Measurements from ENCODE around the gene MSX1. TPM values are rescaled to one million over a fixed set of nuclear protein-coding genes. Genes with fewer than 3 reads are reported as not detected.

Gene MSX1
- total RNA-seq, 1 experiment from 2014 or later, result 210 TPM

DNA sequence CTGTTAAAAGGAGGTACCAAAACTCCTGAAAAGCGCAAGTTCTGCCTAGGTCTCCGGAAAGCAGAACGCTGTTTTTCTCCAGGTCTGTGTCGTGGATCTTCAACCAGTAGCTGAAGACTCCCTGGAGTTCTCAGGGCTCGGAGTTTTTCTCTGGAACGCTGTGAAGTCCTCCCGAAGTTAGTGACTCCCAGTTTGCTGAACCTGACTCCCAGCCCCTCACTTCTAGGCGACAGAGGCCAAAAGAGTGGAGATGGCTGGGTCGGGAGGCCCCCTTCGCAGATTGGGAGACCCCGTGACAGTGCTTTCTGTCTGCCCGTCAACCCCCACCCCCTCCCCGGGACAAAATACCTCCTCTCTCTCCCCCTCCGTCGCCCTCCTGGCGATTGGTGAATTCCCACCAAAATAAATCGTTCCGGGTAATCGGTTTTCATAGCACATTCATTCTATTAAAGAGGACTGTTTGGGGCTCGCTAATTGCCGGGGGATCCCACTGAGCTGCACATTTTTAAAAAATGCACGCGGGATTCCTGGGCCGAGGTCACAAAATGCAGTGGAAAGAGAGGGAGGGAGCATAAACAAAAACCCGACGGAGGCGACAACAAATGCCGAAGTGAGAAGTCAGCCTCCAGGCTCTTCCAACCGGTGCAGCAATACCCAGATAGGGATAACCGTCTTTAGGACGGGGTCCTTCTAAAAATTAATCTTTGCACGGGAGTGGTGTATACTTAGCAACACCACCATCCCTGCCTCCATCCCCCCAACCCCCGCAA lies 4.0 kb upstream of the MSX1 start:
- in situ Hi-C loops (cut with HindIII; ENCODE audit: low sequenced_read_pairs), result no loop called here

DNA sequence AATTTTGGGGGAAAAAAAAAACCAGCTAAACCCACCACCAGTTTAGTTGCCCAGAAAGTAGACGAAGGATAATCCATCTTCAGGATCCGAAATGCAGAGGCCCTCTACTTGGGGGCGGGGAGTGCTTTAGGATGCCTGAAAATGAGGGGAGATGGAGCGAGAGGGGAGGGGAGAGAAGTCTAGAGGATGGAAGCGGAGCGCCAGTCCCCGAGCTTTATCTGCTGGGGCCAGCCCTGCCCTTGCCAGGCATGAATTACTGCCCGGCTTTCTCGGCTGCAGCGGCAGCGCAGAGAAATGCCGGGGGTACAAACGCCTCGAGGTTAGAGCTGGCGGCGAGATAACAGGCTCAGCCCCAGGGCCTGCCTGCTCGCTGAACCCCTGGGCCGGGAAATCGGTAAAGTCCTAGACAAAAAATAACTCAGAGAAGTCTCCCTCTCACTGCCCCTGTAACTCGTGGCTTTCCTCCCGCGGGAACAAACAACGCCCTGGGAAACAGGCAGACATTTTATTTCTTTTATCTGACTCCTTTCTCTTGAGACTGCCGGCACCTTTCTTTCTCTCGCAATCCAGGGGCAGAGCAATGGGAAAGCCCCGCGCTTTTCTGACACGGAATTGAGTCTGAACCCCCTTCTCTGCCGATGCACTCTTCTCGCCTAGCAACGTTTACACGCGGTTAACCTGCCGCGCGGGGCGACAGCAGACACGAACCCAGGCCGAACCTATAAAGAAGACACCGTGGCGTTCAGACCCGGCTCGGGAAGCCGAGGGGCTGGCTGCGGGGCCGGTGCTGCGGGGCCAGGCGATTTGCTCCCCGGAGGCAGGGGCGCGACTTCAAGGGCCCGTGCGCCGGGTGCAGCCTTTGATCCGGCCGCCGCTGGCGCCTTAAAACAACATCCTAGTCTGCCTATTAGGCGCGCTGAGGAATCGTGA lies 3.1 kb upstream of the MSX1 start:
- in situ Hi-C loops (cut with HindIII; ENCODE audit: low sequenced_read_pairs), result no loop called here
- DNase-seq (ENCODE audit: low spot score), result no peak

More for the DNA sequence above, 4.0 kb upstream of the MSX1 start:
- no peak for DNase-seq (ENCODE audit: low spot score)

DNA sequence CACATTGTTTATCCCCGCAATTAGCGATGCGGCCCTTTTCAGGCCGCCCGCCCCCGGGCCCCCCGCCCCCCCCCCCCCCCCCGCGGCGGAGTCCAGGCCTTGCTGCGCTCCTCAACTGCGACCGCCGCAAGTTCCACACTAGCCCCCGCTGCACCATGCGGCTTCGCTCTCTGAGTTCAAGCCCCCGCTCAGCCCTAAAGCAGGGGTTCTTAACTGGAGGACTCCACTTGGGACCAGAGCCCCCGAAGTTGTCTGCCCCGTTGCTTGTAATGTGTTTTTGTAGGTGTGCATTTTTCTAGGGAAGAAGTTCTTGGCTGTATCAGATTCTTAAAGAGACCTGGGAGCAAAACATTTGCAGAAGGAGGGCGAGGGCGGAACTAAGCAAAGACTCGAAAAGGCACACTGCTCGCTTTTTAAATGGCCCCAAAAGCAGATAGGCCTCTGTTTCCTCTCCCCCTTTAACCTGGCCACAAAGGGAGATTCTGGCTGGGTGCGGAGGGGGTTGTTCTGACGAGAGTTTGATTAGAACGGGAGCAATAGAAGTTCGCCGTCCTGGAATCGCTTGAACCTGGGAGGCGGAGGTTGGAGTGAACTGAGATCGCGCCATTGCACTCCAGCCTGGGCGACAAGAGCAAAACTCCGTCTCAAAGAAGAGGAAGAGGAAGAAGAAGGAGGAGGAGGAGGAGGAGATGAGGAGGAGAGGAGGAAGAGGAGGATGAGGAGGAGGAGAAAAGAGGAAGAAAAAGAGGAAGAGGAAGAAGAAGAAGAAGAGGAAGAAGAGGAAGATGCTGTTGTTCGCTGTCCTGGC lies 2.3 kb upstream of the MSX1 start:
- DNase-seq (ENCODE audit: low spot score), result no peak
- in situ Hi-C loops (cut with HindIII; ENCODE audit: low sequenced_read_pairs), result no loop called here

DNA sequence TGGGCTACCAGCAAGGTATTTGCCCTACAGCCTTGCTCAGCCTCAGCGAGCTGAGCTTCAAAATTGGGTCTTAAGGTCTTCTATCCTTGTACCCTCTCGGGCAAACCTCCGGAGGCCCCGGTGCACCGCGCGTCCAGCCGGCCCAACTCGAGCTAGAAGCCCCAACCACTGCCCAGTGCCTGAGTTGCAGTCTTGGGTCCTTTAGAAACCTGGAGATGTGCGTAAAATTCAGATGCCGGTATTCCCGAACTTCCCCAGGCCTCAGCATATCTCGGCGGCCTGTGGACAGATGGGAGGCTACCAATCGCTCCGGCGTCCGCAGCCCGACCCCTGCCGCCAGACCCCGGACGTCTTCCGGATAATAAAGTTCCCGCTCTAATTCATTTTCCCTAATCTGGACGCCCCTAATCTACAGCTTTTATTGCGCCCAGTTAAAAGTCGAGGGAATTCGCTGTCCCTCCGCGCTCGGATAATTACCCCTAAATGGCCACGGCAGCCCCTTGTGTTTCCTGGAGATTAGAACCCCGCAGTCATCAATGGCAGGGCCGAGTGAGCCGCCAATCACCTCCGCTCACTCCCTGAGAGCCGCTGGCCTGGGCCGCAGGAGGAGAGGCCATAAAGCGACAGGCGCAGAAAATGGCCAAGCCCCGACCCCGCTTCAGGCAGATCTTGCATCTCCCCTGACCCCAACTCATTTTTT lies 1.5 kb upstream of the MSX1 start:
- DNase-seq (ENCODE audit: low spot score), result no peak
- in situ Hi-C loops (cut with HindIII; ENCODE audit: low sequenced_read_pairs), result no loop called here

DNA sequence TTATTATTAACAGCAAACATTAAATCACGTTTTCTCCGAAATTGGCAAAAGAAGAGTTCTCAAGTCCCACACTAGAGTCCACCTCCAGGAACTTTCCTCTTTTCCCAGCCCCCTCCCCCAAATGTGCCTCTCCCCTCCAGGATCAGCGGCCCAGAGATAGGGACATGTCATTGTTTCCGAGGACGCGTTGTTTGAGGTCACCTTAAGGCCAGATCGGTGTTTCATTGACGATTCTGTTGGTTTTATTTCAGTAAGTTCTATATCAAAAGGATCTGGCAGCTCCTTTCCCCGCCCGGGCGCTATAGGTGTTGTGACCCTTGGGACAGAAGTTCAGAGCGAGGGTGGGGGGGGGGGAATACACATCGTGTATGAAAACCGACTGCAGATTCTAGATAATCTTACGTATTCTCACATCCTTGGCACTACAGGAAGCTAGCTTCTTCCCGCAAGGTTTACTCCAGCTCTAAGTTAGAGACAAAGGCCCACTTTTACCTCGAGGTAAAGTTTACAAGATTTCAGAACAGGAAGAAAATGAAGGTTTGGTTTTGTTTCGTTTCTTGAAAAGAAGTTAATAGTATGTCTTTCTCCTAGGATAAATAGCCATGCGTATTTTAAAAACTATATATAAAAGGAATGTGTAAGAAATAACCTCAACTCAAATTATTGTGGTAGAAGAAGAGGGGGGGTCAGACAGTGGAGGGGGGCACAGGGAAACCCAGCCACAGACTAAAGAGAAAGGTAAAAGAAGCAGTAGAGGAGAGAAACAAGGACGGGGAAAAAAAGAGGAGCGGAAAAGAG lies 739 bp upstream of the MSX1 start:
- in situ Hi-C loops (cut with HindIII; ENCODE audit: low sequenced_read_pairs), result no loop called here
- DNase-seq (ENCODE audit: low spot score), result no peak

DNA sequence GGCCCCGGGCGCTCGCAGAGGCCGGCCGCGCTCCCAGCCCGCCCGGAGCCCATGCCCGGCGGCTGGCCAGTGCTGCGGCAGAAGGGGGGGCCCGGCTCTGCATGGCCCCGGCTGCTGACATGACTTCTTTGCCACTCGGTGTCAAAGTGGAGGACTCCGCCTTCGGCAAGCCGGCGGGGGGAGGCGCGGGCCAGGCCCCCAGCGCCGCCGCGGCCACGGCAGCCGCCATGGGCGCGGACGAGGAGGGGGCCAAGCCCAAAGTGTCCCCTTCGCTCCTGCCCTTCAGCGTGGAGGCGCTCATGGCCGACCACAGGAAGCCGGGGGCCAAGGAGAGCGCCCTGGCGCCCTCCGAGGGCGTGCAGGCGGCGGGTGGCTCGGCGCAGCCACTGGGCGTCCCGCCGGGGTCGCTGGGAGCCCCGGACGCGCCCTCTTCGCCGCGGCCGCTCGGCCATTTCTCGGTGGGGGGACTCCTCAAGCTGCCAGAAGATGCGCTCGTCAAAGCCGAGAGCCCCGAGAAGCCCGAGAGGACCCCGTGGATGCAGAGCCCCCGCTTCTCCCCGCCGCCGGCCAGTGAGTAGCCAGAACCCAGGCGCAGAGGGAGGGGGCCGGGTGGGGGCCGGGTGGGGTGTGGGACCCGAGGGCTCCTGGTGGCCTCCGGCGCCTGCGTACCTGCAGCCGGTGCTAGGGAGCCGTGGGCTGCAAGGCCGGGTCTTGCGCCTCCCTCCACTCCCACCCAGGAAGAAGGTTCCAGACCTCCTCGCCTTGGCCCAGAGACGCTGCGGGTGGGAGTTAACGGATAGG lies 534 bp downstream of the MSX1 start:
- no peak for DNase-seq (ENCODE audit: low spot score)
- in situ Hi-C loops (cut with HindIII; ENCODE audit: low sequenced_read_pairs), result no loop called here

DNA sequence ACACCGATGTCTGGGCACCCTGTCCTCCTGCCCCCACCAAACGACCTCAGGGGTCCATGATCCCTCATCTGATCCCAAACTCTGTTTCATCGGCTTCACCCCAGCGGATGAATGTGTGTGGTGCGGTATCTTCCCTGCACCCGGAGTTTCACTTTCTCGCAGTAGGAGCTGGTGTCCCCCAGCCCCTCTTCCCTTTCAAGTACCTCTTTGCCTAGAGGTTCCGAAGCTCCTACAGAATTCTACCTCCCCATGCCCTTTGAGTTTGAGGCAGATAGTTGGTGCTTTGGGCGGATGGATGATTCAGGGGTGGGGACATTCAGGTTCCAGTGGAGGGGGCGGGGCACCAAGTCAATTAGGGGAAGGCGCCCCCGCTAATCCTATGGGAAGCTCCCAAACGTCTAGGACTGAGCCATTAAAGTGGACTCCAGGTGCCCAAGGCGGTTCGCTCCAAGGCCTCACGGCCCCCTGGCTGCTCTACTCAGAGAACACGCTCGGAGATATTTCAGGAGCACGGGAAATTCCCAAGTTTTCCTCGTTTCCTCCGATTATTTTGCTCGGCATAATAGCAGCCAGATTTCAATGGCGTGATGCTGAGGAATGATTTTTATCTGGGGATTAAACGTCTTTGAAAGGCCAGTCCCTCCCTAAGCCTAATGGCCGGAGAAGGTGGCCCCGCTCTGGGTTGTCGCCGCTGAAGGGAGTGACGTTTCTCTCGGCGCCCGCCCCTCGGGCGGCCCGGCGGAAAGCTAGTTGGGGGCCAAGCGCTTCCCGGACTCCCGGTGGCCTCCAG lies 1.3 kb downstream of the MSX1 start:
- DNase-seq (ENCODE audit: low spot score), result no peak
- in situ Hi-C loops (cut with HindIII; ENCODE audit: low sequenced_read_pairs), result no loop called here

DNA sequence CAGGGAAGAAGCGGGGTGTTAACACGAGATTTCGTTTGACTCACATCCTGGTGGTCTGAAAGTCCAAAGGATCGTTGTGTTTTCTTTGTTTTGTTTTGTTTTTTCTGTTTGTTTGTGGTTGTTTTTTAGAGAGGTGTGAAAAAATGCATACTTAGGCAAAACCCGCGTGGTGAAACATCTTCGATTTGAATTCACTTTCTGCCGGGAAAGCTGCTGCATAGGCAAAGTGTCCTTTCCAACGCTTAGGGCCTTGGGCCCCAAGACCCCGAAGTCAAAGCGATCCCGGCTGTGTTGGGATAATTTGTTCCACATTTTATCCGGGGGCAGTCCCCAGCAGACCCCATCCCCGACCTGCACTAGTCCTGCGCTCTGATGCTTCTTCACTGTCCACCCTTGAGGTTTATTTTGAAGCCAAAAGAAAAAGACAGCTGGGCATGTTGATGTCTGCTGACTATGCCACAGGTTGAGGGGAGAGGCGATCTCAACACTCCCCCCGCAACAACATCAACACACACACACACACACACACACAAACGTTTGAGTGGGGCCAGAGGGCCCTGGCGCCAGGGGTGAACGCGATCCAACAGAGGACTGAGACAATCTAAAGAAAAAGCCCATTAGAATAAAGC lies 2.0 kb downstream of the MSX1 start:
- DNase-seq (ENCODE audit: low spot score), result no peak
- in situ Hi-C loops (cut with HindIII; ENCODE audit: low sequenced_read_pairs), result no loop called here

DNA sequence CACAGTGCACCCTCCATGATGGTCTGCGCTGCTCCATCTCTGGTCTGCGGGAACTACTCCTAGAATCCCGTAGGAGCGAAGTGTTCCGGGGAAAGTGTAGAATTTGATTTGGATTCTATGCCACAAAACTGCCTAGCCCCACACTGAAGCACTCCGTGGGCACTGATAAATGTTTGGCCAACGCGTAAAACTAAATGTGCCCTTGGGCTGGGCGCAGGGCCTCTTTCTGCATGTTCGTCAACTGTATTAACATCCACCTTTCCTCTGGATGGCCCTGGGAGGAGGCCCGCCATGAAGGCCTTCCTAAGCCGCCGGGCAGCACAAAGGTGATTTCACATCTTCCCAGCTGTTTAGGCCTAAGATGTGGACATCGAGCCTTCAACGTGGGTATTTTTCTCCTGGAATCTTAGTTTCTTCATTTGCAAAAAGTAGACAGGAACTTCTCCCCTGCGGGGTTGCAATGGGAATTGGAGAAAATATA lies 2.6 kb downstream of the MSX1 start:
- DNase-seq (ENCODE audit: low spot score), result no peak
- in situ Hi-C loops (cut with HindIII; ENCODE audit: low sequenced_read_pairs), result no loop called here

DNA sequence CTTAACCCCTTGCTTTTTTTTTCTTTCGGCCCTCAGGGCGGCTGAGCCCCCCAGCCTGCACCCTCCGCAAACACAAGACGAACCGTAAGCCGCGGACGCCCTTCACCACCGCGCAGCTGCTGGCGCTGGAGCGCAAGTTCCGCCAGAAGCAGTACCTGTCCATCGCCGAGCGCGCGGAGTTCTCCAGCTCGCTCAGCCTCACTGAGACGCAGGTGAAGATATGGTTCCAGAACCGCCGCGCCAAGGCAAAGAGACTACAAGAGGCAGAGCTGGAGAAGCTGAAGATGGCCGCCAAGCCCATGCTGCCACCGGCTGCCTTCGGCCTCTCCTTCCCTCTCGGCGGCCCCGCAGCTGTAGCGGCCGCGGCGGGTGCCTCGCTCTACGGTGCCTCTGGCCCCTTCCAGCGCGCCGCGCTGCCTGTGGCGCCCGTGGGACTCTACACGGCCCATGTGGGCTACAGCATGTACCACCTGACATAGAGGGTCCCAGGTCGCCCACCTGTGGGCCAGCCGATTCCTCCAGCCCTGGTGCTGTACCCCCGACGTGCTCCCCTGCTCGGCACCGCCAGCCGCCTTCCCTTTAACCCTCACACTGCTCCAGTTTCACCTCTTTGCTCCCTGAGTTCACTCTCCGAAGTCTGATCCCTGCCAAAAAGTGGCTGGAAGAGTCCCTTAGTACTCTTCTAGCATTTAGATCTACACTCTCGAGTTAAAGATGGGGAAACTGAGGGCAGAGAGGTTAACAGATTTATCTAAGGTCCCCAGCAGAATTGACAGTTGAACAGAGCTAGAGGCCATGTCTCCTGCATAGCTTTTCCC lies 3.4 kb downstream of the MSX1 start:
- in situ Hi-C loops (cut with HindIII; ENCODE audit: low sequenced_read_pairs), result no loop called here
- DNase-seq (ENCODE audit: low spot score), result no peak

DNA sequence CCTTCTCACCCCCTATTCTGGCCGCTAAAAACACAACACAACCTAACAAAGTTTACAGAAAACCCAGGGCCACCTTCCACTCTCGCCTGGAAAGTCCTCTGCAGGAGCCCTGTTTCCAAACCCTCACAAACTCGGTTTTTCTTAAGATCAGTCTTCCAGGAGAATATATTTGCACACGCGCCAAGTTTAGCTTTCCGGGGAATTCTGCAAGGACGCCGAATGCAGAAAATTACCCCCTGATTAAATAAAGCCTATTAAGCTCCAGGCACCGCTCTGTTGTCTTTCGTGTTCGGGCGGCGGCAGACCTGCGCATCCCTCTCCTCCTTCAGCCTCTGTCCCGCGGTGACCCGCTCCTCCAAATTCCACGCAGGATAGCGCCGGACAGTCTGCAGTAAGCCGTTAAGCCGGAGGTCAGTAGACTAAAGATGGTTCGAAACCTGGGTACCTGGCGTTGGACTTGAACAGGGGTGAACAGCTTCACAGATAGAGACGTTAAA lies 5.0 kb downstream of the MSX1 start:
- in situ Hi-C loops (cut with HindIII; ENCODE audit: low sequenced_read_pairs), result no loop called here
- no peak for DNase-seq (ENCODE audit: low spot score)

DNA sequence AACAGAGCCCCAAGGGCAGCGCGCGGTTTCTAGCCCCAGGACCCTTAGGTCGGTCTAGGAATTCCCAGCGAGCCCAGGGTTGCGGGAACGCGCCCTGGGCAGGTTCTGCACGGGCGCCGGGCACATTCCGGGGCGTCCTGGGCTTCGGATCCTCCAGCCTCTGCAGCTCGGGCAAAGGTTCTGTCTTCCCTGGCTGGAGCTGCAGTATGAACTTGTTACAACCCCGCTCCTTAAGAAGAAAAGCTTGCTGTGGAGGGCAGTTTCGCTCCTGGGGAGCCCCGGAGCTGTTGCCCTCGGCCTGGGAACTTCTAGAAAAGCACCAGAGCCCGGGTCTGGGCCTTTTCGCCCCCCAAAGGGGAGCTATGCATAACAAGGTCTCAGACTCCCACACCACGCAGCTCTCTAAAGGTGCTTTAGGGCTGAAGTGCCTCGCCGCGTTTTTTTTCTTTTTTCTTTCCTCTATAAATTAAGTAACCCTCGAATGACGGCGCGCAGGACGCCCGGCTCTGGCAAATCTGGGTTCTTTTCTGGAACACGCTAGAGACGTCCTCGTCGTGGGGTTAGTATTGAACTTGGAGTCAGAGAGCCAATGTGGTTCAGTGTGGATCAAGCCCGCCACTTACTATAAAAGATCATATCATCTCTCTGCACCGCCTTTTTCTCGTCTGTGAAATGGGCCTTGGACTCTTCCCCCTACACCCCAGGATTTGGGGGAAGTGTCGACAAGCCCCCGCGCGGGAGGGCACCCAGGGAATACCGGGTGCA lies 5.7 kb downstream of the MSX1 start:
- in situ Hi-C loops (cut with HindIII; ENCODE audit: low sequenced_read_pairs), result no loop called here
- DNase-seq (ENCODE audit: low spot score), result no peak

DNA sequence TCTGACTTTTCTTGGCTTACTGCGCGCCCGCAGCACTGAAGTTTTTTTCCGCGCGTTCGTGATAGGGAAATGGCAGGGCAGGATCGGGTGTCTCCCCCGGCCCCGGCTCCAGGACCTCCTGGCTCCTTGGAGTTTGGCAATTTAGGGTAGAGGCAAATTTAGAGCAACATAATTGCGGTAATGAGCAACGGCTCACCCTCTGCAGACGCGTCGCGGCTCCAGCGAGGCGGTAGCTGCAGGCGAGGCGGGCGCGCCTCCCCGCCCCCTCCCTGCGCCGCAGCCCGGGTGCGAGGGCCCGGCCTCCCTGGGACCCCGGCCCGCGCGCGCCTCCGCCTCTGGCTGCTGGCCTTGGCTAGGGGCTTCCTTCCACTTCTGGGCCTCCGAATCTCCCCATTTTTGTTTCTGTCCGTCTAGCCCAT lies 6.2 kb downstream of the MSX1 start:
- DNase-seq (ENCODE audit: low spot score), result no peak
- in situ Hi-C loops (cut with HindIII; ENCODE audit: low sequenced_read_pairs), result no loop called here

DNA sequence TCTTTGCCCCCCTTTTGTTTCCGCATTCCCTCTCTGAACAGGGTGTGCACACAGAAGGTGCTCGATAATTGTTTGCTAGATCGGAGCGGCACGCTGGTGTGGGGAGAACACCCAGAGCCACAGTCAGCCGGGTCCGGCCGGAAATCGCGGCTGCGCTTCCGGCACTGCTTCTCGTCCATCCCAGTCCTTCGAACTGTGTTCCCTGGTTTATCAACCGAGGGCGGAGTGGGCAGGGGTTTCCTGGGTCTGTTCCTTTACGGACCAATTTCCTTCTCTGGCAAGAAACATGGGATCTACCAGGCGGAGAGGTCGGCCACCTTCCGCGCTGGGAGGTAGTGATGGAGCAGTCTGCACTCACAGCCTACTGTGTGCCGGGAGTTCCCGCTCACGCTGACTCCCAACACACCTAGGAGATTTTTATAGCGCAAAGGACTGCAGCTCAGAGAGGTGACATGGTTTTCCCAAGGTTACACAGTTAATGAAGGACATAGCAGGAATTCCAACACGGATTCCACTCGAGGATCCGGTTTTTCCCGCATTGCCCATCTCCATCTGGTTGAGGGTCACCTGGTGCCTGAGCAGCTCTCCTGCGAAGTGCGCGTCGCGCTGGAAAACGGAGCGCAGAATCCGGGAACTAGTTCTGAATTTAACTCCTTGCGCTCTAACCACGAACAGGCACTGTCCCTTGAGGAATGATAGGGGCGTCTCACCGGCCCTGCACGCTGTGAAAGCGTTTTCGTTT lies 6.8 kb downstream of the MSX1 start:
- in situ Hi-C loops (cut with HindIII; ENCODE audit: low sequenced_read_pairs), result no loop called here

More for the DNA sequence above, 6.8 kb downstream of the MSX1 start:
- DNase-seq (ENCODE audit: low spot score), result peak; percentile 48
